NCI-H226 (cell line): ENCODE measurements around the gene COMT.
"Not testable (repeated sequence)": the region's sequence is repeated elsewhere in the genome, so short reads cannot be mapped to it uniquely, and the experiment has no call there.

Experiments used
- DNase-seq: peaks from one replicate; pipeline ENCODE4 v3.0.0-alpha.2; 2015

COMT gene

DNA sequence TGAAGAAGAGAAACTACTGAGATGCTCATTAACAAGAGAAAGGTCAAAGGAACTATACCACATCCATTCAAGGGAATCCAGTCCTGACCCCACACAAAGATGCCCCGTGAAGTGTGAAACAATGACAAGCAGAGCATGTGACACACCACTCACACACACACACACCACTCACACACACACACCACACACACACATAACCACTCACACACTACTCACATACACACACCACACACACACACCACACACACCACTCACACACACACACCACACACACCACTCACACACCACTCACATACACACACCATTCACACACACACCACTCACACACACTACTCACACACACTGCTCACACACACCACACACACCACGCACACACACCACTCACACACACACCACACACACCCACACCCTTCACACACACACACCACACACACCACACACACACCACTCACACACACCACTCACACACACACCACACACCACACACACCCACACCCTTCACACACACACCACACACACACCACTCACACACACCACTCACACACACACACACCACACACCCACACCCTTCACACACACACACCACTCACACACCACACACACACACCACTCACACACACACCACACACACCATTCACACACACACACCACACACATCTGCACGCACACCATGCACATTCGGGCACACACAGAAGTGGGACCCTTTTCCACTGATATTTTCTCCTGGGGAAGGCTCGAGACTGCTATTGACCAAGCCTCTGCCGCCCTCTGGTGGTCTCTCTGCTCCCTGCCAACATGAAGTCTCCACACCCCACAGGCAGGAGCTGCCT, 32.0 kb upstream of the COMT start:
- DNase-seq, result peak; percentile 11

DNA sequence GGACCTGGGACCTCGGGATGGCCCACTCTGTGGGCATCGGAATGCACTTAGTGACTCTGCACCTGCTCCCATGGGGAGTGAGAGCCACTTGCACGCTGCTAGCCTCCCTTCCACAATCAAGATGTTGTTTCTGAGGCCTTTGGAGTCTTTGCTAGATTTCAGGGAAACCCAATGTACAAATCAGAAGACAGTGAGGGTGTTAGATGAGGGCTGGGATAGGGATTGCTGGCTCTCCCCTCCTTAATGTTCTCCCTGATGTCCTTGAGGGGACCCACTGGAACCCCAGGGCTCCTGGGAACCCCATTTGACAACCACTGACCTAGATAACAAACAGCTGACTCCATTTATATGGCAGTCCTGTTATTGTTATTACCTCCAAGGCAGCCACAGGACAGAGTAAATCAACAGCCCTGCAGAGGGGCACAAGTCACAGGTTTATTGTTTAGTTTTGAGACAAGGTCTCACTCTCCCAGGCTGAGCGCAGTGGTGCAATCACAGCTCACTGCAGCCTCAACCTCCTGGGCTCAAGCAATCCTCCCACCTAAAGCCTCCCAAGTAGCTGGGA, 31.3 kb upstream of the COMT start:
- DNase-seq, result no peak

DNA sequence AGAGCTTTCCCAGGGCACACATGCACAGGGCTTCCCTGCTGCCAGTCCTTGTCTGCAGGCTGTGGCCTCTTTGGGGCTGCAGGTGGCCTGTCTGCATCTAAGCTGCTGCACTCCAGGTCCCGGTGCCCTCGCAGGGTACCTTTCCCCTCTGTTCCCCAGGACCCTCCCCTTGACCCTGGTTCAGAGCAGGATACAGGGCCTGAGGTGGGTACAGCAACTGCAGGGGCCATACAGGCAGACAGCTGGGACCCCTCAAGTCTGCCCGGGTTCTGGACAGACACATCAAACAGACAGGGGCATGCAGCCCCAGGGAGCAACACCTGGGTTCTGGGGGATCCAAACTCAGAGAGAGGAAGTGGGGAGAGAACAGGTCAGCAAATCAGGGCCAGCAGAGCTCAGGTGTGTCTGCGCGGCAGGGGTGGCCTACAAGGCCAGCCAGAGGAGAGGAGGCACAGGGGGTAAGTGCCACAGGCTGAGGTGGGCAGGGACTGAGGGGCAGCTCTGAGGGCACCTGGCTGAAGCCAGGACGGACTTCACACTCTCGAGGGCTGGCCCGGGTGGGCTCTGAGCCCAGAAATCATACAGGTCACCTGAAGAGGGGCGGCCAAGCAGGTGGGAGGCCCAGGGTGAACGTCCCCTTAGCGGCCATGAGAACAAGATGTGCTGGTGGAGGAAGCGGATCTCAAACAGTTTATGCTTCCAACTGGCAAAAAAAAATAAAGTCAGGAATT, 29.9 kb upstream of the COMT start:
- no peak for DNase-seq

DNA sequence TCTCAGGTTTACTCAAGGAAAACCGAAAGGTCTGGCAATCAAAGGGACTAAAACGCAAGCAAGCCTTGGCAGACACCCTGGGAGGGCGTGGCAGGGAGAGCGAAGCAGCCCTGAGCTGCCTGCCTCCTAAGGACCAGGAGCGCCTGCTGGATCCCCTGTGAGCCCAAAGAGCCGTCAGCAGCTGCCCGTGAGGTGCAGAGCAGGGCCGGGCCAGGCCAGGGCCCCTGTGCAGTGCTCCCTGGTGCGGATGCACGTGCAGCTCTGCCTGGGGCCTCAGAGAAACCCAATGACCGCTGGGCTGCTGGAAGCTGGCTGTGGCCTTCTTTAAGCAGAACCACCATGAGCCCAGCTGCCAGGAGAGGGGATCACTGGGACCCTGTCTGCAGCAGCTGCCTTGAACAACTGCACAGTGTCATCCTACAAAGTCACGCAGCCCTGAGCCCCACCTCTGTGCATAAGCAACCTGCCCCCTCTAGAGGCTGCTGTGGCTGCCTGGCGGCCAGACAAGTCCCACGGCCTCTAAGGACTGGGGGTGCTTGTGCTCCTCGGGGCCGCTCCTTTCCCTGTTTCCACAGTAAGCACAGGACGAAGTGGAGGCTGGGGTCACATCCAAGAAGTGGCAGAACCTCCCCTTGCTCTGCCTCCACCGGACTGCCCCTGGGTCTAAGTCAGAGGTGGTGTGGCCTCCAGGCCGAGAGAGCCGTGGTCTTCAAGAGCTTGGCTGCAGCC, 29.1 kb upstream of the COMT start:
- no peak for DNase-seq

DNA sequence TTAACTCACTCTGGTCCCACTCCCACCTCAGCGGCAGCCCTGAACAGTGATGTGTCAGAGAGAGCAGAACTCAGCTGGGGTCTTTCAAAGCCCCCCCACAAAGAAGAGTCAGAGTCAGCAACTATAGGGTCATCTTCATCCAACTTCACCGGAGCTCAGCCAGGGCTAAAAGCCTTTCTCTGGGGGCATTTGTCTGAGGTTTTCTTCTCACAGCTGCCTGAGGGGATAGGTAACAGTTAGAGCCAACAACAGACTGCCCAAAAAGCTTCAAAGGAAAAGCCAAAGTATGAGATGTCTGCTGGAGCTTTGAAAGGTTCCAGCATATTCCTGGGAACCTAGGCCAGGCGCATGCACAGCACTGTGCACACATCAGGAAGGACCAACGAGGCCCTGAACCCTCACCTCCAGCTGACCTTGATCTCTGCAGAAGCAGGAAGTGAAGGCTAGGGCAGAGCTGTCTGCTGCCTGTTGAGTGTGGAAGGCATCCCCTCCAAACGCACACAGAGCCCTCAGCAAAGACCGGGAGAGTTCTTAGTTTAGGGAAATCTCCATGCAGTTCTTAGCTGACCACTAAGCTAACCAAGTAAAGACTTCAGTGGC, 28.1 kb upstream of the COMT start:
- no peak for DNase-seq

DNA sequence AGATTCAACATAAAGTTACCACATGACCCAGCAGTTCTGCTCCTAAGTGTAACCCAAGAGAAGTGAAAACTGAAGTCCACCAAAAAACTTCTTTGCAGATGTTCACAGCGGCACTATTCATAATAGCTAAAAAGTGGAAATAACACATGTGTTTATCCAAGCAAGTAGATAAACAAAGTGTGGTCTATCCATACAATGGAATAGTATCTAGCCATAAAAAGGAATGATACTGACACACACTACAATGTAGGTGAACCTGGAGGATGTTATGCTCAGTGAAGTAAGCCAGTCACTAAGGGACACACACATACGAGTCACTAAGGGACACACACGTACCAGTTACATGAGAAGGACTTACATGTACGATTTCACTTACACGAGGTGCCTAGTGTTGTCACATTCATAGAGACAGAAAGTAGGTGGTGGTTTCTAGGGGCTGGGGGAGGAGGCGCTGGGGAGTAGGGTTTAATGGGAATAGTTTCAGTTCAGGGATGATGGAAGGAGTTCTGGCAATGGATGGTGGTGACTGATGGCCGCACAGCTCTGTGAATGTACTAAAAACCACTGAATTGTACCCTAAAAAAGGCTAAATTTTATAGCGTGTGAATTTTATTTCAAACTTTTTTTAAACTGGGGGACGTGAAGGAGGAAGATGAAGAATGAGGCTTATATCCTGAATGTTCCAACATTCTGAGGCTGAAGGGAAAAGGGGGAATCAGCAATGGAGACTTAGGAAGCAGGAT, 27.2 kb upstream of the COMT start:
- no peak for DNase-seq

DNA sequence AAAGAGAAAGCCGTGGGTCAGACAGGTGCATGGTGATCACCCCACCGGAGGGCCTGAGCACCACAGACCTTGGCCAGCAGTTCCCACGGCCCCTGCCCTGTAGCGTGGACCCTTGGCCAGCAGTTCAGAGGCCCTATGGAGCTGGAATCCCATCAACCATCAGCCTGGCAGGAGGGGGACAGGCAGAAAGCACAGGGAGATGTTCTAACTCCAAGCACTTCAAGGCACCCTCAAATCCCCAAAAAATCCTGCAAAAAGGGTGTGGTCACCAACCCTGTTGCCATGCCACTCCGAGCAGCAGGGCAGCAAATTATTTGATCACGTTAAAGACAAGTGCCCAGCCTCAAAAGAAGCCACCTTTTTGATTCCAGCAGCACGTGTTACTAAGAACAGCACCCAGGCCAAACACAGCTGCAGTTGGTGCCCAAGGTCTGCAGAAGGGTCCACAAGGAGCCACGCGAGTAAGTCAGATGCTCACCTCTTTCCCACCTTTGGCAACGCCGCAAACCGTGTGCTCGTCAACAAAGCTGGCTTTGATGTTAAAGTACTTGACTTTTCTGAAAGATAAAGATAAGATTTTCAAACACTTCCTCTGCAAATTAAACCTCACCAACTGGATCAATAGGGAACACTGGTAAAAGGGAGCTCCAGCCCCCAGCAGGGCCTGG, 26.2 kb upstream of the COMT start:
- no peak for DNase-seq

DNA sequence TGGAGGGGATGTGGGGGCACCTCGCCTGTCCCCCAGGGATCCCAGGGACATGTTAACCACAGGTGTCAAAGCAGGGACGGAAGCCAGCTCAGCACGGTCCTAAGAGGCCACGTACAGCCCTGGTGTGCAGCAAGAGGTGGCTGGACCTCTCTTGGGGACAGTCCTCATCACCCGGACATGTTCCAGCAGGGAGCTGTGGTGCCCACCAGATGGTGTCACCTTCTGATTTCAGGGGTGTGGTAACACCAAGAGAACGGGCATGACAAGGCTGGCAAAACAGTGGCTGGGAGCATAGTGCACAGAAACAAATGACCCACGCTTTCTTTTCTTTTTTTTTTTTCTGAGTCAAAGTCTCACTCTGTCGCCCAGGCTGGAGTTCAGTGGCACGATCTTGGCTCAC, 25.6 kb upstream of the COMT start:
- DNase-seq, result no peak

DNA sequence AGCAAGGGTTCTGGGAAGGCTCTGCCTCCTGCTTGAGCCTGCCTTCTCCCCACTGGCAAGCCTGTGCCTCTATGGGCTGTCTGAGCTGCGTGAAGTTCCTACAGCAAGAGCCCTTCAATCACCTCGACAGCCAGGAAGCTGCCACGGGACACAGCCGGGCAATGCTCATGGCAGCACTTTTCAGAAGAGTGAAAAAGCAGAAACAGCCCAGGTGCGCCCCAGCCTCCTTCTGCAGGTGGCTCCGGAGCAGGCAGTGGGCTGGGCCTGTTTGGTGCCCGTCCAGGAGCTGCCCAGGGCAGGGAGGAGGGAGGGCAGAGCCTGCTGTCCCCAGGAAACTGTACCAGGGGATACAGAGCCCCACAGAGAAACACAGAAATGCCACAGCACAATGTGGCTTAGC, 24.6 kb upstream of the COMT start:
- no peak for DNase-seq

DNA sequence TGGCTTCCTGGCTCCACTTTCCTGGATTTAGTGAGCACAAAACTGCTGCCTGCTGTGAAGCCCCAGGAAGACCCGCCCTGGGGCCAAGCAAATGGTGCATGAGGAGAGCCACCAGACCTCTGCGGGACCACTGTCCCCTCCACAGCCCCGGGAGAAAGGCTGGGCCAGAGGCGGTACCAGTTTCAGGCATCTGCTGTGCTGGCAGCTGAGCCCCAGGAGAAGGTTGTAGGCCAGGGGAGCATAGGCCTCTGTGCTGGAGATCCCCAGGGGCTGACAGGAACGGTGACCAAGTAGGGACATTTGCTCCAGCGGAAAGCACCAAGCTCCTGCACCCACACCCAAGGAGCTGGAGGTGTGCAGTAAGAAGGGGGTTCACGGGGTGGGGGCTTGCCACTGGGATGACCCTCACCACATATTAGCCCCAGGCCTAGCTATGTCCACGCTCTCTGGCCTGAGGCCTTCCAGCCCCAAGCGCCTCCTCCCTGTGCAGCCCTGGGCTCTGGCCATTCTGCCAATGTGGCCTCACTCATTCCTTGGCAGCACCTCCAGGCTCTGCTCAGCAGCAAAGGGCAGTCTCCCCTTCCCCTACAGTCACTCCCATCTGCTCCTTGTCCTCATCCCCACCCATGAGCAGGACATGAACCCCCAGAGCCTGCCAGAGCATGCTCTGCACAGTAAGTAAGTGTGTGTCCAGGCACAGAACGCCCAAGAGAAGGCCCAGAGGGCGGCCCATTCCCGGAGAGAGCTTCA, 24.0 kb upstream of the COMT start:
- DNase-seq, result no peak

DNA sequence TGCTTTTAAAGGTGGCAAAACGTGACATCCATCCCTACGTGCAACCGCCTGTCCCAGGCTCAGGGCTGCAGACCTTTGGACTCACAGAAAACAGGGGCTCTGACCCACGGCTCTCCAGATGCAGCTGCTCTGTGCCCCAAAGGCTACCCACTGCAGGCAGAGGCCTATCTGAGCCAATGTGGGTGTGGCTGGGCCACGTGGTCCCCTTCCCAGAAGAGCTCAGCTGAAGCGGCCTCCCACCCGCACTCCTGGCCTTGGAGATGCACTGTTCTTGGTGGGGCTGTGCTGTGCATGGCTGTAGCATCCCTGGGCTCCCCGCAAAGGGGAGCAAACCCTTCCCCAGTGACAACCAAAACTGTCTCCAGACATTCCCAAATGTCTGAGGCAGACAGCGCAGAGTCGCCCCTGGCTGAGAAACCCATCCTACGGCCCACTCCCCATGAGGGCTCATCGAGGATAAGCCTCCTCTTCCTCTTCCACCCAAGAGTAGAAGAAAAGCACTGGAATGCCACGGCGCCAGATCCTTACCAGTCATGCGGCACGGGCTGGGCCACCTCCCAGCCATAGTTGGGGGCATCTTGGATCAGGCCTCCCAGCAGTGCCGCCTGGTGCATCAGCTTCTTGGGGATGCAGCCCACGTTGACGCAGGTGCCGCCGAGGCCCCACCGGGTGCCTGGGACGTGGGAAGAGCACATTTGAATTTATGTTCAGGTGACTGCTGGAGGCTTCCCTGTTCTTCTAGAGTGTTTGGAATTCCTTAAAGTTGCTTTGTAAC, 23.1 kb upstream of the COMT start:
- no peak for DNase-seq

DNA sequence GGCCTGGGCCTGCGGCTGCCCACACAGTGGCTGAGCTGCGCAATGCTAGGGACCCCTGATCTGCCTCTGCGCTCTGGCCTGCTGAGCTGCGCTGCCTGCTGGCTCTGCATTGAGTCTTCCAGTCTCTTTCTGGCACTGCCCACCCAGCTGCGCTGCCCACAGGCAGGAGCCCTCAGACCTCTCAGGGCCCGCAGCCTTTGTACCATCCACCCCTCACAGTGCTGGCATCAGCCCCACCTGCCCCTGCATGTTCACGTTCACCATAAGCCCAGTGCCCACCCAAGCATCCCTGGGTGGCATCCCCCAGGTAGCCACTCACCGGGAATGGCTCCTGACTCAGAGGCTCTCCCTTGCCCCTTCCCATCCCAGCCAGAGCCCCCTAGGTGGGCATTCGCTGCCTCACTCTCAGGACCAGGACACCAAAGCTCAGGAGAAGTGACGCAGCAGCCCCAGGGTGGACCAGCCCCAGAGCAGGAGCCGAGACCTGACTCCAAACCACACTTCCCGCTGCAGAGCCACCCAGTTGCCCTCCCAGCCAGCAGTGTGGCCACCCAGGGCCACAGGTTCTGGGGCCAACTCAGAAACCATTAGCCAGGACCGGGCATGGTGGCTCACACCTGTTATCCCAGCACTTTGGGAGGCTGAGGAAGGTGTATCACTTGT, 21.7 kb upstream of the COMT start:
- no peak for DNase-seq

DNA sequence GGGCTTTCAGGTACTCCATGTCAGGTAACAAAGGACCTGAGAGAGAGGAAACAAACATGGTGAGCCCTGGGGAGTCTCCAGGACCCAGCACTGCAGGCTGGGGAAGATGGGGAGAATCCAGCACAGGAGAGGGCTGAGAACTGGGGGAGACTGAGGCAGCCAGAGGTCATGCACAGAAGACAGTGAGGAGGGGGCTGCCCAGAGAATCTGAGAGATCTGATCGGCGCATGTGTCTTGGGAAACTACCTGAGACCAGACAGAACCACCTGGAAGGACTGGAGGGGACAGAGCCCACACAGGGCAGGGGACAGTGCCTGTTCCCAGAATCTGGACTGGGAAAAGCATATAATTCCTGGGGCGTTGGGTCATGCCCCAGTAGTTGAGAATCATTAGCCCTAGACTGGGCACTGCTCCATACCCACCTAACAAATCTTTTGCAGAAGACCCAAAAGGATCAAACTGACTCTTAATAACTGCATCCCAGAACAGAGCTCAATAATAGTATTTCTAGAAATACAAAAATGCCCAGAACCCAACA, 20.0 kb upstream of the COMT start:
- DNase-seq, result no peak

DNA sequence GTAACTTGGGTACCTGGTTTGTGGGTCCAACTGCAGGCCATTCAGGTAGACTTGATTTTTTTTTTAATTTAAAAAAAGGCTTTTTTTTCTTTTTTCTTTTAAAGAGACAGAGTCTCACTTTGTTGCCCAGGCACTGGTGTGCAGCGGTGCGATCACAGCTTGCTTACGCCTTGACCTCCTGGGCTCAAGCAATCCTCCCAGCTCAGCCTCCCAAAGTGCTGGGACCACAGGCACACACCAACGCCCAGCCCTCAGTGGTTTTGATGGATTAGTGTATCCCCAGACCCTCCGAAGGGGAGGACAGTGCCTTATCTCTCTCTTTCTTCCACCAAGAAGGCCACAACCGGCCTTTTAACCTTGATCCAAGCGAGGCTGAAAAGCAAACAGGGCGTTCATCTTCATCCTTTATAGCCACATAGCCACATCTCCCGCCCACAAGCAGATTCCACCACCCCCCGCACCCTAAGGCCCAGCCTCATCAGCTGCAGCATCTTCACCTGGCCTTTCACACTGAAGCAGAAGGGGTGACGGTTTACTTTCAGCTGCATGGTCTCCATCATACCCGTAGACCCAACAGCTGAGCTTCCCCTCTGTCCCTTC, 17.6 kb upstream of the COMT start:
- DNase-seq, result no peak

DNA sequence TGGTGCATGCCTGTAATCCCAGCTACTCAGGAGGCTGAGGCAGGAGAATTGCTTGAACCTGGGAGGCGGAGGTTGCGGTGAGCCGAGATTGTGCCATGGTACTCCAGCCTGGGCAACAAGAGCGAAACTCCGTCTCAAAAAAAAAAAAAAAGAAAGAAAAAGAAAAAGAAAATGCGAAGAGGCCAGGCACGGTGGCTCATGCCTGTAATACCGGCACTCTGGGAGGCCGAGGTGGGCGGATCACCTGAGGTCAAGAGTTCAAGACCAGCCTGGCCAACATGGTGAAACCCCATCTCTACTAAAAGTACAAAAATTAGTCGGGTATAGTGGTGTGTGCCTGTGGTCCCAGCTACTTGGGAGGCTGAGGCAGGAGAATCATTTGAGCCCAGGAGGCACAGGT, 15.5 kb upstream of the COMT start:
- DNase-seq, result not testable (repeated sequence)

DNA sequence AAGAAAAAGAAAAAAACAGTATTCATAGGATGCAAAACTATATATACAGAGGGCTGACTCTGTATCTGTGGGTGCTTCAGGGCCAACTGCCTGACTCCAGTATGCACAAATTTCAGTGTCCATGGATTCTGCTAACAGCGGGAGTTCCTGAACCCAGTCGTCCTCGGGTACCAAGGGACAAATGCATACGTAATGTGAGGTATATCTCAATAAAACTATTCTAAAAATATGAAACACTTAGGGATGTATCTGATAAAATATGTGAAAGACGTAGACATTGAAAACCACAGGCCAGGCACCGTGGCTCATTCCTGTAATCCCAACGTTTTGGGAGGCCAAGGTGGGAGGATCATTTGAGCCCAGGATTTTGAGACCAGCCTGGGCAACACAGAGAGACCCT, 13.9 kb upstream of the COMT start:
- DNase-seq, result no peak

DNA sequence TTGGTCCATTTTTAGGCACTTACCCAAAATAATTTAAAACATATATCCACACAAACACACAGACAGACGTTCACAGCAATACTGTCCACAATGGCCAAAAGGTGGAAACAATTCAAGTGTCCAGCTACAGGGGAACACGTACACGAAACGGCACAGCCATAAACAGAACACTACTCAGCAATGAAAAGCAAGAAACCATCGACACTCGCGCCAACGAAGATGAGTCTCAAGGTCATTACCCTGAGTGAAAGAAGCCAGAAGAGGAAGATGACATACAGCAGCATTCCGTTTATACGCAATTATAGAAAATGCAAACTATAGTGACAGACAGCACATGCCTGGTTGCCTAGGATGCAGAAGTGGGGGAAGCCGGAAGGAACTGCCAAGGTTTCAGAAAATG, 13.4 kb upstream of the COMT start:
- no peak for DNase-seq

DNA sequence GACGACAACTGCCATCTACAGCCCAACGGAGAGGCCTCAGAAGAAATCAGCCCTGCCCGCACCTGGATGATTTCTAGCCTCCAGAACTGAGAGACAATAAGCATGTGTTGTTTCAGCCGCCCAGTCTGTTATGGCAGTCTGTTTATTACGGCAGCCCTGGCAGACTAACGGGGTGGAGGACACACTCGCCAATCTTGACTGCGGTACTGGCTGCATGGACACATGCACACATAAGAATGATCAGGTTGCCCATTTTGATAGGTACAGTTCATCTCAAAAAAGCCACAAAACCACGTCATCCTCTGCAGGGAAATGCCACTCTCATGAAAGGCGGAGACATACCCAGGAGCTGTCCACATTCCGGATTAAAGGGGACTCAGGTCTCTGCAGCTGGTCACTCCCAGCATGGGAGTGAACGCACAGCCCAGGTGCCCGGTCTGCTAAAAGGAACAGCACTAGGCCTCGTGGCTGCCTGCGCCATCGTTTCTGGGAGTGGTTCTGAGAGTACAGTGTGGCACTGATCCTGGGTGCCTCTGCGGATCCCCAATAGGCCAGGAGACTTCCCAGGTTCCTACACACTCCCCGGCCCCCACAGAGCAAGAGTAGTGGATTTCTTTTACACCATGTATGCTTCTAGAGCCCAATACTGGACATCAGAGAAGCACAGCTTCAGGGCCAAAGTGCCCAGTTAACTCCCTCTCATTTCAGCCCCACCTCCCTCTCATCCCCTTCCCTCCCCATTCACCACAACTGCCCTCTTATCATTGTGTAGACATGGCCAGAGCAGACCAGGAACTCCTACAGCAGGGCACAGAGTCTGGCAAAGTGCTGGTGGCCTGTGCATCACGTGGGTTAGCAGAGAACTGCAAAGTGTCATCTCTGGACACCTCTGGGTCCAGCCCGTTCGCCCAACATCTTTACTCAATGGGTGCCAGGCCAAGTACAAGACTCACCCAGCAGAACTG, 11.7 kb upstream of the COMT start:
- DNase-seq, result no peak
